ENCODE results near the gene HOXC12.

Gene HOXC12

GRCh38 chr12:53974084-53975063, 19.7 kb downstream of the HOXC12 start, which contains the start of gene HOTAIR:
TSS of gene HOTAIR (minus strand) at chr12:53974954.
- no peak for DNase-seq (ENCODE audit: low read depth)
- no peak for TF ChIP-seq CTCF (IDR thresholded peaks at IDR 0.05; ENCODE audit: control insufficient read depth, extremely low read depth, insufficient read depth)
- no peak within 1 kb of the TSS for H3K4me3 ChIP-seq (ENCODE audit: low read depth, low read length)

GRCh38 chr12:53975064-53975471, 20.4 kb downstream of the HOXC12 start:
- DNase-seq (ENCODE audit: low read depth), result no peak
- TF ChIP-seq CTCF (IDR thresholded peaks at IDR 0.05; ENCODE audit: control insufficient read depth, extremely low read depth, insufficient read depth), result no peak
- H3K4me3 ChIP-seq (ENCODE audit: low read depth, low read length), result no peak overlapping the region

GRCh38 chr12:53975479-53976152, 20.9 kb downstream of the HOXC12 start:
- H3K4me3 ChIP-seq (ENCODE audit: low read depth, low read length), result no peak overlapping the region
- TF ChIP-seq CTCF (IDR thresholded peaks at IDR 0.05; ENCODE audit: control insufficient read depth, extremely low read depth, insufficient read depth), result no peak
- no peak for DNase-seq (ENCODE audit: low read depth)

- no peak for DNase-seq (ENCODE audit: low read depth)
Measured at GRCh38 chr12:53976172-53976822, 21.6 kb downstream of the HOXC12 start.

GRCh38 chr12:53976823-53977595, 22.3 kb downstream of the HOXC12 start:
- no peak for TF ChIP-seq CTCF (IDR thresholded peaks at IDR 0.05; ENCODE audit: control insufficient read depth, extremely low read depth, insufficient read depth)
- DNase-seq (ENCODE audit: low read depth), result no peak
- no peak overlapping the region for H3K4me3 ChIP-seq (ENCODE audit: low read depth, low read length)

More at GRCh38 chr12:53976172-53976822, 21.6 kb downstream of the HOXC12 start:
- H3K4me3 ChIP-seq (ENCODE audit: low read depth, low read length), result no peak overlapping the region
- no peak for TF ChIP-seq CTCF (IDR thresholded peaks at IDR 0.05; ENCODE audit: control insufficient read depth, extremely low read depth, insufficient read depth)
